GM21825 (cell line): ENCODE data around the gene WDR27.
"Not testable (repeated sequence)": the region's sequence is repeated elsewhere in the genome, so short reads cannot be mapped to it uniquely, and the experiment has no call there.

Experiments
- ATAC-seq: cut with Tn5 transposase; IDR thresholded peaks from one replicate; pipeline ENCODE4 v1.9.1; 2021; ENCODE audit warnings: mild to moderate bottlenecking, moderate library complexity; ENCODE audit not compliant: unreplicated experiment

The WDR27 gene

DNA sequence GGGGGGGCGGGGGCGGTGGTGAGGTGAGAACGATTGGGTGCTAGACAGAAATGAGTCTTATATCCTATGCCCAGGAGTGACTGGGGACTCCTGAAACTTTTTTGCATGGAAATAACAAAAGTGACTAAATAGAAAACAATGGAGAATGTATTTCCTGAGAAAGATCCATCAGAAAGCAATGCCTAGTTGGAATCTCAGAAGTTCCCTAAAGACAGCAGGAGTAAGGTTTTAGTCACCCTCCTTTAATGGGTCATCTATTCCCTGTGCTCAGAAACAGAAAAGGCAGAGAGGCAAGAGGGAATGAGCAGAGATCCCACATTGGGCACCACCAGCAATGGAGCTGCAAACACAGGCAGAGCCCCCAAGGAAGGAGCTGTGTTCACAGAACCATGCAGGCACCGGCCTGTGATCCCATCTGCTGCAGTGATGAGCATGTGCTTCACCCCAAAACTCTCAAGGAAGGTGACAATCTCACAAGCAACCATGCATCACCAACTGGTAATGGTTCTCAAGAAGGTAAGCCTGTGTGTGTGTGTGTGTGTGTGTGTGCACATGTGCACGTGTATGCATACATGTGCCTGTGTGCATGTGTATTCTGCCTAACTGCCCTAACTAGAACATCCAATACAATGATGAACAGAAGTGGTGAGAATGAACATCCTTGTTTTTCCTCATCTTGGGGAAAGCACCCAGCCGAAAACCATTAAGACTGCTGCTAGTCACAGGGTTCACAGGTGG, 168.4 kb downstream of the WDR27 start:
- ATAC-seq: no peak

DNA sequence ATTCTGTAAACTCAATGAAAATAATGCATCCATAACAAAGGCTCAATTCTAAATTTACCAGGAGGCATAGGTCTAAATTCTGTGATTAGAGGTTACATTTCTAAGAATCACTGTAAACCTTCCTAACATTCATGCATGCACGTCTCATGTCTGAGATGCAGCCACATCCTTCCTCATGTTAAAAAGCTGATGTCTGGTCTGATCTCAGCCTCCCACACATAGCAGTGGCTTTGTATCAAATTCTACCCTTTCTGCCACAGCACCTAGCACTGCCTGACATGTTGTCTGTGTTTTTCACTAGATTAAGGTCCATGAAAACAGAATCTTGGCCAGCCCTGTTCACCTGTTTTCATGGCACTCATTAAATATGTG, 171.1 kb downstream of the WDR27 start:
- ATAC-seq: no peak

DNA sequence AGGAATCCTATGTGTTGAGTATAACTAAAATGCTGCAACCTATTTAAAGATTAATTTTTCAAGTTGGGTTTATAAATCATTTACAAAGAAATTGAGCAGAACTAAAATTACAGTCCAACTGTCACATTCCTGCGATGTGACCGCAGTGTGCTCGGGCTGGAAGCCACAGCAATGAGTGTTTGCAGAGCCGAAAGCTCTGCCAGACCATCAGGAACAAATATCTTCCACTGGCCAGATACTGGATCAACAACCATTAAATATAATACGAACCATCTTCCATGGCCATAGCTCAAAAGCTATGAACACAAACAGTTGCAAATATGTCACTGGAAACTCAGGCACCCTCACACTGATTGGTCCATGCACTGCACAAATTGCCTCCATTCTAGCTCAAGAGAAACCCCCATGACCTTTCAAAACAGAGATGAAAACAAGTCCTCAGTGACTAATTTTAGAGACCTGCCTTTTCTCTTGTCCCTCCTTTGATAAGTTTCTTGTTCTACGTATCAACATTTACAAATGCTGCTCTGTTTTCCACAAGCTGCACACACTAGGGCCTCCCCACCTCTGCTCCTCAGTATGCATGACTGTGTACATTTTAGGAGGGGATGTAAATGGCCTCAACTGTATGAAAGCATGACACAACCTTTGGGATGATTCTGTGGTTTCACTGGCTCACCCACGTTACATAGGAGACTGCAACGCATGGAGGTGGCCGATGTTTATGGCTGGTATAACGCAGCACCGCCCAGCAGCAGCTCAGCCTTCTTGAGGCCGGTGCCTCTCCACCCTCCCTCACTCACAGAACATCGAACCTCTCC, 171.7 kb downstream of the WDR27 start:
- no peak for ATAC-seq

DNA sequence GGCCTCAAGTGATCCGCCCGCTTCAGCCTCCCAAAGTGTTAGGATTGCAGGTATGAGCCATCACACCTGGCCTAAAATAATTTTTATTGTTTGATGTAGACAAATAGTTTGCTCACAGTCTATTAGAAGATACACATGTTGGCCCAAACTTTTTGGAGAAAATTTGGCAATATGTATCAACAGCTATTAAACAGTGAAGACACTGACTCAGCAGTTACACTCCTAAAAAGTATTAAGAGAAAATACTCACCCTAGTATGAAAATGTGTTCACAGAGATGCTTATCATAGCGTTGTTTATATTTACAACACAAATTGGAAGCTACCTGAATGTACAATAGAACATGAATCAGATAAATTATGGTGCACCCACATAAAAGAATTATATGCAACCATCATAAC, 173.1 kb downstream of the WDR27 start:
- no peak for ATAC-seq

DNA sequence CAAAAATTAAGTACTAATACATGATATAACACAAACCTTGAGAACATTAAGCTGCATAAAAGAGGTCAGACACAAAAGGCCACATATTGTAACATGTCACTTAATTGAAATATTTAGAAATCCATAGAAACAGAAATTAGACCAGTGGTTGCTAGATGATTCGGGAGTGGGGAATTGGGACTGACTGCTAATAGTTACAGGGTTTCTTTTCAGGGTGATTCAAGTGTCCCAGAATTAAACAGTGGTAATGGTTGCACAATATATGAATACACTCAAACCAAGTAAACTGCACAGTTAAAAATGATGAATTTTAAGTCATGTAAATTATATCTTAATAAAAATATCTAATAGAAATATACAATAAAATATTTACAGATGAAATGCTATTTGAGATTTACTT, 174.5 kb downstream of the WDR27 start:
- no peak for ATAC-seq

DNA sequence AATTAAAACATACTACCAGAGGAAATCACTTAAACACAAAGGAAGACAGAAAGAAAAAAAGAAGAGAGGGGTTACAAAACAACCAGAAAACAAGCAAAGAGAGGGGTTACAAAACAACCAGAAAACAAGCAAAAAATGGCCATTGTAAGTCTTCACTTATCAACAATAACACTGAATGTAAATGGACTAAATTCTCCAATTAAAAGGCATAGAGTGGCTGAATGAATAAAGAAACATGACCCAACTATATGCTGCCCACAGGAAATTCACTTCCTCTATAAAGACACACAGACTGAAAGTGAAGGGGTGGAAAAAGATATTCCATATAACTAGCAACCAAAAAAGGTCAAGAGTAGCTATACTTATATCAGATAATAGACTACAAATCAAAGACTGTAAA, 180.0 kb downstream of the WDR27 start:
- no peak for ATAC-seq

DNA sequence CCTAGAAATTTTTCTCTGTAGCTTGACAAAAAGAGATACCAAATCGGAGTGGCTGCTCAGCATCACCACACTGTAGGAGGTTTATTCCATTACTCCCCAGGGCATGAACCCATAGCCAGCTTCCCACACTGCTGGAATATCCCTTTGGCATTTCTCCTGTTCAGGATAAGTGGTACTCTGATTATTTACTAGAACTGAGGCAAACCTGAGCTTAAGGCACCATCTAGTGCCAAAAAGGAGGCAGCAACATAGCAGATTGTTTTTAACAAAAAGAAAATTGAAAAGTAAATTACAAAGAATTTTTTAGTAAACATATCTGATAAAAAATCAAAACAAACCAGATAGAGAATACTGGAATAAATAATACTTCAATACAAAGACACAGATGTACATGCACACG, 181.7 kb downstream of the WDR27 start:
- ATAC-seq: no peak

DNA sequence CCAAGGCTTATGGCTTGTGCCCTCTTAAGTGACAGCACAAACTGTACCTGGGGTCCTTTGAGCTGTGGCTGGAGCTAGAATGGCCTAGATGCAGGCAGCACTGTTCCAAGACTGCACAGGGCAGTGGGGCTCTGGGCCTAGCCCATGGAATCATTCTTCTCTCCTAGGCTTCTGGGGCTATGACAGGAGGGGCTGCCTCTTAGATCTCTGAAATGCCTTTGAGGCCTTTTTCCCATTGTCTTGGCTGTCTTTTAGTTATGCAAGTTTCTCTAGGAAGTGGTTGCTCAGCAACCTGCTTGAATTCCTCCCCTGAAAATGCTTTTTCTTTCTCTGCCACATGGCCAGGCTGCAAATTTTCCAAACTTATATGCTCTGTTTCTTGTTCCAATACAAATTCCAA, 183.4 kb downstream of the WDR27 start:
- no peak for ATAC-seq

DNA sequence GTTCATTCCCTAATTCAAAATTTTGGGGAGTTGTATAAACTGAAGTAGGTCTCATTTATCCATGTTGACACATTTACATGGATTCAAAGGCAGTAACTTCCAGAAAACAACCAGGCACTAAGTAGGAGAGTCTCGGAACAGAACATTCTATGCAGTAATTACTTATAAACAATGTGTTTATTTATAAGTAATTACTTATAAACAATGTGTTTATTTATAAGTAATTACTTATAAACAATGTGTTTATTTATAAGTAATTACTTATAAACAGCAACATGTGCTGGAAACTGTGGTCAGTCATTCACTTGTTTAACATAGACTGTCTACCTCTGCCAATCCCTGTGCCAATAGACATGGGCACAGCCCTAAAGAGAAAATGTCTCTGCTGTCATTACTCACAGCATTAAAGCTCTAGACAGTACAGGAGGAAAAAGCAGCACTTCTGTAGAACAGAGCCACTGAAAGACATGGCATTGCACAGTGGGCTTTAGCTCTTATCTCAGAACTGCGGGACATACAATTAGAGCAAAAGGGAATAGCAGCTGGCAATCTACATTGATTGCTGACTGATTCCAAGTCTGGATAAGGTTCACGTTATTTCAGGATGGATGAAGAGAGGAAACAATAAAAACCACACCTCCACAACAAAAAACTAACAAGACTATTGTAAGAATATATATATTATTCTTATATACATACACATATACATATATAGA, 188.2 kb downstream of the WDR27 start:
- no peak for ATAC-seq

DNA sequence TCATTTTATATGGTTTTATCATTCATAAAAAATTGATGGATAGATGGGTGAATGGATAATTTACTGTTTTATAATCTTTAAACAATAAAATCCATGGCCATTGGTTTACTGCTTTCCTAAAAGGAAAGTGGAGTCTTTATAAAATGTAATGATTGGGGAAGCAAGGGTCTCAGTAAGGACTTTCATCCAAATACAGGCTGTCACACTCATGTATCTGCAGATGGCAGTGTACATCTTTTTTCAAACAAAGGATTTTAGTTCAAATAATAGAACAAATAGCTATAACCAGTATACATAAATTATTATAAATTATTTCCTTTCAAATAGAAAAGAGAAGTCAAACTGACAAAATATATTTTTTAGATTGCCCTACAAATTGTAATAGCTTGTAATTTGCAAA, 190.0 kb downstream of the WDR27 start:
- not testable (repeated sequence) for ATAC-seq

DNA sequence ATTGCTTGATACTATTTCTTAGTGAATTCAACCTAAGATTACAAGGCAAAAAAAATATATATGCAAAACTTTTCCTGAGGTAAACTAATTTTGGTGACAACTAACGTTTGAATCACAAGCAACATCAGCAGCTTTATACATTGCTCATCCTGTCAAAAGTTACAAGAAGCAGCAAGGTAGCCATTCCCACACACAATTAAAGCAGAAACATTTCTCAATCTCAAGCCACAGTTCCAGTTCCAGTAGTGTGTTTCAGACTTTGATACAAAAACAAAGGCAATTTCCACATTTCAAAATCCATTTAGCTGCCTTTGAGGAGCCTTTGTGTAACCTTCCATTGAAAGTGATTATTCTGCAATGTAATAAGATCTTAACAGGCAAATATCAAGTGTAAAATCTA, 191.0 kb downstream of the WDR27 start:
- no peak for ATAC-seq

DNA sequence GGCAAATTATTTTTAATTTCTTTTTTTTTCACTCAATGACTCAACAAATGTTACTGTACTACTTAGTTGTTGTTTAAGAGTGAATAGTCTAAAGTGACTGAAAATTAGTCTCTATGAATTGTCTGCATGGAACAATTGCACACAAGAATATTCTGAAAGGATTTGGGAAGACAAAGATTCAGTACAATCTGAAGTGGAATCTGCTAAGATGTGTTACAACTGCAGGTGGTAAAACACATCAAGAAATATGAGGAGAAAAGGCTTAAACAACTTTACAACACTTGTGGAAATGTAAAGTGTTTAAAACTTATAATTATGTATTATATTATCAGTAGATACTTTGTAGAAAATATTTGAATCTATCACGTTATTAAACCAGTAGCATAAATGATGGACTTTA, 193.4 kb downstream of the WDR27 start:
- no peak for ATAC-seq

DNA sequence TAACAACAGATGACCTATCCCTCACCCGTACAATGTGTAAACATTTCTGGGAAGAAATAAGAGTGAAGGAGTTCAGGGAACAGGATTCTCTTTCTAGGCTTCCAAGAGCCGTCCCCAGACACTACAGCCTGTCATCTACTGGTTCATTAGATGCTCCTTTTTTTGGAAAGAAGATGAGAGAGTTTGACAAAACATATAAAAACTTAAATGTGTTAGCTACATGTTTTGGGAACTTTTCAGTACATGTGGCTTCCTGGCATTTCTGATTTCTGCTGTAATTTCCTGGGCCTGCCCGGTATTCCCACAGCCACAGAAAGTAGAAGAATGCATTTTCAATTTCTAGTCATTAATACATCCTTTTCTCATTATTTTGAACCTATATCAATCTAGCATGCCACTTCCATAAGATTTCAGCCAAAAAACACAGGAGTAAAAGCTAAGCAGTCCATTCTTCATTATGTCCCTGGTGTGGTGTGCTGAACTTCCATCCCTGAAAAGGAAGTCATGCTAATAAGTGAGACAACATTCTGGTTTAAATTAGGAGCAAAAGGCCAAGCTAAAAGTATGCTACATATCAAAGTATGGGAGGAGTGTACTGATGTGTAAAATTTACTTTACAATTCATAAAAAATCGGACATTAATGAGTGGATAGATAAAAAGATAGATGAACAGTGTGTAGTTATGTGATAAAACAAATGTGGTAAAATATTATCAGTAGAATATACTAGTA, 198.2 kb downstream of the WDR27 start:
- ATAC-seq: no peak

DNA sequence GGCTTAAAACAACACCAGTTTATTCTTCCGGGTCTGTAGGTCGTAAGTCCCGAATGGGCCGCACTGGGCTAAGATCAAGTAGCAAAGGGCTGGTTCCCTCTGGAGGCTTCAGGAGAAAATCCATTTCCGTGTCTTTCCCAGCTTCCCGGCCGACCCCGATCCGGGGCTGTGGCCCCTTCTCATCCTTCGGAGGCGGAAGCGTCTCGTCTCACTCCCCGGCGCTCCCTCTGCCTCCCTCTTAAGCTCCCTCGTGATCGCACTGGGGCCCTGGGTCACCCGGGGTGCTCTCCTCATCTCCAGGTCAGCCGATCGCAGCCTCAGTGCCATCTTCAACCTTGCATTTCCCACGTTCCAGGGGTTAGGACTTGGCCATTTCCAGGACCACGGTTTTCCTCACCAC, 199.4 kb downstream of the WDR27 start:
- ATAC-seq: no peak

DNA sequence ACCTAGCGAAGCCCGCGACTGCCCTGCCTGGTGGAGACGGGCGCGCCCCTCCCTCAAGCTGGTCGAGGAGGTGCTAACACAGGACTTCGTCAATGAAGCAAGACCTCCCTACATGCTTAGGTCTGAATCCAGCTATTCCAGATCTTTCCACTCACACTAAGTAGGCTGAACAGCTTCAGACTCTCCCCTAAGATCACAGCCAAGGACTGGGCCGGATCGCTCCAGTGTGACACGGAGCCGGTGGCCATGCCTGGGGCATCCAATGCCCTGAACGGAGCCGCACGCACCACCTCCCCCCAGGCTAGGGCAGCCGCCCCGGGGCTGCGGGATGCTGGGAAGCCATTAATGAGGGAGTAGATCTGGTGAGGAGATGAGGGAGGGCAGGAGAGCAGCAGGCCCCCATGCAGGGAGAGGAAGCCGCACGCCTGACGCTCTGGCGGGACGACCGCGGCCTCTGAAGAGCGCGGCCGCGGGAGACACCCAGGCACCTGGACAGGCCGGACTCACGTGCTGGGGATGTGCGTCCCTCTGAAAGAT, 200.0 kb downstream of the WDR27 start:
- ATAC-seq: no peak

DNA sequence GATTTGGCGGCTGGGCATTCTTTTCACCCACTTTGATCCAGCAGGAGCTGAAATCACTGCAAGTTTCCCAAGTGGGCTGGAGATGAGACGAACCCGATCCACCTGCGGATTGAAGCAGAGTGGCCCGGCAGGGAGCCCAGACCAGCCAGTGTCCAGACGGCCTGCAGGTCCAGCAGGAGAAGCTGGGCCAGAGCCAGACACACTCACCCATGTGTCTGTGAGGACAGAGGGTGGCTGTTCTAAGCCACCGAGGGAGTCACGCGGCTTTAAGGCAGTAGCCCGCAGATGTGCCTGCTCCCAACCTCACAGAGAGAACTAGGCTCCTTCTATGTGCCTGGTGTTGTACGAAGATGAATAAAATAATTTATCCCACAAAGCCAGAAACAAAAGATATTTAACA, 200.7 kb downstream of the WDR27 start:
- ATAC-seq: no peak

DNA sequence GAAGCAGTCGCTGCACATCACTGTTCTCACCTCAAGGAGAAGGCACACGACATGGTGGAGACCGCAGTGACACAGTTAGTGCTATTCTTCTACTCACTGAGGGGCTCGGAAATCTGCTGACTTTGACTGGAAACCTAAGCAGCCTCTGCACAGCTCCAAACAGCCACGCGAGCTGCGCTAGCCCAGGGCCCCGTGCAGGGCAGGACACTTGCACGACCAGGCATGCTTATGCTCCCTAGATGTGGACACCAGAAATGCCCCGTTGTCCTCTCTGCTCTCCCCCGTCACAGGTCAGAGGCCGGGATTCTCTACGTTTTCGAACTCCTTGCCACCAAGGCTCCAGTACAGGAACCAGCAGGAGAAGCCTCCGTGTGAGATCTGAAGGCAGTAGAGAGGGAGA, 201.1 kb downstream of the WDR27 start:
- no peak for ATAC-seq

DNA sequence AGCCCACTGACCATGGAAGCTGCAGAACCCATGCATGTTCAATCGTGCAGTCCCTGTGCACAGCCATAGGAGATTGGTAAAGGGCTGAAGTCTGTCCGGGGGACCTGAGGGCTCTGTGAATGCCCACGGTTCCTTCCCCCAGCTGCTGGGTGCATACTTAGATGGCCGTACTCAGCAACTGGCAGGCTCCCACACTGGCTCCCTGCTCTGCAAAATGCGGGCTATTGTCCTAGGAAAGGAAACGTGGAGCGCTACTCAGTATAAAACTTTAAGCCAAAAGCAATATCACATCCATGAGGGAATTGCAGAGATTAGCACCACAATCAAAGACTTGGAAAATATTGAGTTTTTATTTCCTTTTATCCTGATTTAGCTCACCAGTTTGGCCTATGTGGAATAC, 202.0 kb downstream of the WDR27 start:
- no peak for ATAC-seq

DNA sequence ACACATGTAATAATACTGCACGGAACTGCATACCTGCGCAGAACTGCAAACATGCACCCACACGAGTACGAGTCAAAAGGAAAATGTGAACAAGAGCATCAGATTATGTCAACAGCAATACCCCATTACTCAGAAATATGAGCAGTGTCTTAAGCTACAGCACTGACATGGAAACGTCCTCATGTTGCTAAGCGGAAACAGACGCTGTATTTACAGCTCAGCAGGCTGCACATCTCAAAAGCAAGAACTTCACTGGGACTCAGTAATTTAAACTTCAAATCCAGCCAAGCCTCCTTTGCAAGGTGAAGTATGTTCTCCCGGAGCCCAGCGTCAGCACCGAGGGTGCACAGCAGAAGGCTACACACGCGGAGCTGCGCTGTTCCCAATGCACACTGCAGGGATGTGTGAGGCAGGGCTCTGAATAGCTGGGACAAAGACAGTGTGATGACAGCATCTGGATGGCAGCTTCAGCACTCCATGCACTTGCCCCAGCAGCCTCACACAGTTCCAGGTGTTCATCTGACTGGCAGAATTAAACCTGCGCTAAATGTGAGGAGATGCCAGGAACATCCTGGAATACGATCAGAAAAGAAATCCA, 202.8 kb downstream of the WDR27 start:
- no peak for ATAC-seq

DNA sequence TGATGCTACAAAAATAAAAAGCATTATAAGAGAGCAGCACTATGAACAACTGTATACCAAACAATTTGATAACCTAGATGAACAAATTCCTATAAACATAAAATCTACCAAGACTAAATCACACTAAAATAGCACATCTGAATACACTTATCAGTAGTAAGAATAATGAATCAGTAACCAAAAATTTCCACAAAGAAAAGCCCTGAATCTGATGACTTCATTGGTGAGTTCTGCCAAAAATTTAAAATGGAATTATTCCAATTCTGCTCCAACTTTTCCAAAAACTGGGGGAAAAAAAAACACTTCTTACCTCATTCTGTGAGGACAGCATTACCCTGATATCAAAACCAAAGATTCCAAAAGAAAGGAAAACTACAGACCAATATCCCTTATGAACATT, 206.2 kb downstream of the WDR27 start:
- ATAC-seq: no peak

DNA sequence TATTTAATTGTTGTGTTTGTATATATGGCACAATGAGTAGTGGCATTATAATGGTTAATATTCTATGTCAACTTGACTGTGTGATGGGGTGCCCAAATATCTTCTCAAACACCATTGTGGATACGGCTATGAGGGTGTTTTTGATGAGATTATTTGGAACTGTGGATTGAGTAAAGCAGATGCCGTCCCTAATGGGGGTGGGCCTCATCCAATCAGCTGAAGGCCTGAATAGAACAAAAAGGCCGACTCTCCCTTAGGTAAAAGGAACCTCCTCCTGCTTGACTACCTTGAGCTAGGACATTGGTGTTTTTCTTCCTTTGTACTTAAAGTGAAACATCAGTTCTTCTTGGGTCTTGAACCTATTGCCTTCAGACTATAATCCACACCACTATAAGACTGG, 207.8 kb downstream of the WDR27 start:
- no peak for ATAC-seq
